DMS 273 (cell line): ENCODE results near the gene EIF4G1.

Experiments
- DNase-seq: peaks from one replicate; lab custom pipeline; 2025; ENCODE audit not compliant: unreplicated experiment; lab: John Stamatoyannopoulos, UW

The EIF4G1 gene

GRCh38 chr3:184348057-184348382 is 33.6 kb downstream of the EIF4G1 start:
- no peak for DNase-seq

- DNase-seq = no peak
Observed at GRCh38 chr3:184349563-184350470, 35.4 kb downstream of the EIF4G1 start.

- no peak for DNase-seq
Observed at GRCh38 chr3:184350618-184351017, 36.2 kb downstream of the EIF4G1 start.

DNA sequence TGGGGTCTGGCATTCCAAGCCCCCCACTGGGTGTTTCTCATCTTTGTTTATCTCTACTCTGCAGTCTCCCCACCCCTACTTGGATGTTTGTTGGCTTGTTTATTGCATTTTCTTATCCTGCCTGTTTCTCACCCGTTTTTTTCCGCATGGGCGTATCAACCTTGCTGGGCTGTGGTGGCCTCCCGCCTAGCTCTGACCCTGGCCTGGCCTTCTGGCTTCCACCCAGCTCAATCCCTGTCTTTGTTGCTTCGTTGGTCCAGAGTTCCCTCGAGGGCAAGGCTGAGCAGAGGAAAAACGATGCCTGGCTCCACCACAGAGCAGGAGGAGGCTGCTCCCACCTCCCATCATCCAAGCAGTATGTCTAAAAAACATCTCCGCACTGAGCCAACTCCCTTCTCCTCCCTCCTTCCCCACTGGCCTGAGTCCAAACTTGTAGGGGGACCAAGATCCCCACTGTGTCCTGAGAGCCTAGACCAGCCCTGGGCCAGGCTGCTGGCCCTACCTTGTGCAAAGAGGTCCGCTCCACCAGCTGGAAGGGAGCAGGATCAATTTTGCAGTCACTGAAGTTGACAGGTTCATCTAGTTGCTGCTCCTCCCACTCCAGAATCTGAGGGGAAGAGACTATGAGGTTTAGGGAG is 37.2 kb downstream of the EIF4G1 start:
- no peak for DNase-seq

GRCh38 chr3:184352149-184352785 is 37.9 kb downstream of the EIF4G1 start:
- no peak for DNase-seq

GRCh38 chr3:184352897-184353545 is 38.6 kb downstream of the EIF4G1 start:
- DNase-seq = no peak

DNA sequence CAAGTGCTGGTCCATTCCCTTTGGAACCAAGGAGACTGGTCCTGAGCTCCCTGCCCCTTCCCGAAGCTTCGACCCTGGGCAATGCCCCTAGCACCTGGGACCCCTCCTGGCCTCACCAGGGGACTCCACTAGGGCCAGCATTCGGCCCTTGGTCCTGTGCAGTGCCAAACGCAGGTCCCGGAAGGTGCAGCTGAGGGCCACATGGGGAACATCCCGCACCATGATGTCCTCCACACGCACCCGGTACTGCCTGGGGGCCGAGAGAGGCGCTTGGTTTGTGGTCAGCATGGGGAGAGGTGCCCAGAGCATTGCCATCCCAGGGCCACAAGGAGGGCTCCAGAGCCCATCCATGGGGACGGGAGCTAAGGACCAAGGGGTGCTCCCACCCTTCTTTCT is 39.1 kb downstream of the EIF4G1 start:
- DNase-seq = no peak

- peak; percentile 78 for DNase-seq
Observed at GRCh38 chr3:184354121-184354728, 39.8 kb downstream of the EIF4G1 start.

GRCh38 chr3:184354754-184355153 is 40.3 kb downstream of the EIF4G1 start:
- DNase-seq = no peak

- DNase-seq = no peak
Observed at GRCh38 chr3:184355261-184356040, 41.0 kb downstream of the EIF4G1 start.

DNA sequence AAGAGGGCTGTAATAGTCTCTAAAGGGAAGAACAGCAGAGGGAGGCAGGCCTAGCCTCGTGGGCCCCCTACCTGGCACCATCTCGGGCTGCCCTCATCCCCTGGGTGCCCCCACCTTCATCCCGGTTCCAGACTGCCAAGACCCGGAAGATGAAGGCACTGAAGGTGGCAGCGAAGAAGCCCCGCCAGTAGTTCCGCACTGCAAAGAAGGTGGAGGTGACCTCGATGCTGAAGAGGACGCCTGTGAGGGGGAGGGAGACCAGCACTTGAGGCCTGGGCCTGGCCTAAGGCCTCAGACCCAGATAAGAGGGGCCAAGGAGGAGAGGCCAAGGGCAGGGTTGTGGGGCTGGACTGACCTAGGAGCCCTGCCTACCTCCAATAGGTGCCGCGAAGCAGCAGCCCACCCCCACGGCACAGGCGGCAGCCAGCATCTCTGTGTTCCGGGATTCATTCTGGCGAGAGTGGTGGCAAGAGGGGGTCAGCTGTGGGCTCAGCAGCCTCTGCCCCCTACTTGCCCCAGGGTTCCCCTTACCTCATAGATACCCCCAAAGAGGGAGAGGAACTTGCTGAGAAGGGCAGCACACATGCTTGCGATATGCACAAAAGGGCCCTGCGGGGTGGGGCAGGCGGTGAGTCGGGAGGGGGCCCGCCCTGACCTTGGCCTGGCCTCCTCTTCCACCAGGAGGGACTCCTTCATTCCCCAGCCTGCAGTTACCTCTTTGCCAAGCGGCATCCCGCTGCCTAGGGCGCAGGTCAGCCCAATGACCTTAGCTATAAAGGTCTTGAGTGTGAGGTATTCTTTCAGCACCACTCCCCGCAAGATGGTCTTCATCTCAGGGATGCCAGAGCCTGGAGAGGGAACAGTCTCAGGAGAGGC is 43.1 kb downstream of the EIF4G1 start:
- DNase-seq = no peak

DNA sequence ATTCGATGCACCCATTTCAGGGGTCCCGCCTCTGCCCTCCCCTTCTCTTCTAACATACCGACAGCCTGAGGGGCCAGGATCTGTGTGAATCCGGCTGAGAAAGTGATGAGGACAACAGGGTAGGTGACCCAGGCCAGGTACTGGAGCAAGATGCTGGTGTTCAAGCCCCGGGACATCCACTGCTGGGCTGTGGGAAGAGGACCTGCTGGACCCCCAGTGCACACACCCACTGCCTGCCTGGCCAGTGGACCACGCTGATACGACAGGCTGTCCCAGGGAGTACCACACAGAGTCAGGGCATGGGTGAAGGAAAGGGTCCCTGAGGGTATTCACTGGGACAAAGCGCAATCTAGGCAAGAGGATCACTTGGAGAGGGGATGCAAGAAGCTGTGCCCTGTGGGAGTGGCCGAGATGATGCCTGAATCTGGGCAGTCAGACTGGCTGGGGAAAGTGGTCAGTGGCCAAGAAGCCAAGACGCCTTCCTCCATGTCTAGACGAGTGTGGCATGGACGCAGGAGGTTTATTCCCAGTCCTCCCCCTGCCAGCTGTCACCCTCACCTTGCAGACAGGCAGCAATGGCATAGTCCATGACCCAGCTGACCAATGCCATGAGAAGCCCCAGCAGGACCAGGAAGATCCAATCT is 43.8 kb downstream of the EIF4G1 start:
- no peak for DNase-seq

DNA sequence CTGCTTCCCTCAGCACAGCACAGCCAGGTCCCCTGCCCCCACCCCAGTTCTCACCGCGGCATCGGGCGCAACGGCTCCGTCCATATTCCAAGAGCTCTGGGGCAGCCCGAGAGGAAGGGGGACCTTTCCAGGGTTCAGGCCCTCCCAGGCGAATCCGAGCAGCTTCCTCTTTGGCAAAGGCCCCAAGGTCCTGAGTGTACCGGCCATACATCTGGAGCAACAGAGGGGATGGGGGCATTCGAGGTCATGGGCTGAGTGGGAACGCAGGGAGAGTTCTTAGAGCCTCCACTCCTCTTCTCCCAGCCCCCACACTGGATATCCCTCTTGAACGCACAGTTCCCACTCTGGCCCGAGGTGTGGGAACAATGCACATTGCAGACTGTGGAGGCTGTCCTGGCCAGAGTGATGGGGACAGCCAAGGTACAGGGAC is 44.5 kb downstream of the EIF4G1 start:
- DNase-seq = no peak

GRCh38 chr3:184359610-184360009 is 45.2 kb downstream of the EIF4G1 start:
- DNase-seq = no peak

GRCh38 chr3:184360070-184360928 is 45.9 kb downstream of the EIF4G1 start:
- no peak for DNase-seq

DNA sequence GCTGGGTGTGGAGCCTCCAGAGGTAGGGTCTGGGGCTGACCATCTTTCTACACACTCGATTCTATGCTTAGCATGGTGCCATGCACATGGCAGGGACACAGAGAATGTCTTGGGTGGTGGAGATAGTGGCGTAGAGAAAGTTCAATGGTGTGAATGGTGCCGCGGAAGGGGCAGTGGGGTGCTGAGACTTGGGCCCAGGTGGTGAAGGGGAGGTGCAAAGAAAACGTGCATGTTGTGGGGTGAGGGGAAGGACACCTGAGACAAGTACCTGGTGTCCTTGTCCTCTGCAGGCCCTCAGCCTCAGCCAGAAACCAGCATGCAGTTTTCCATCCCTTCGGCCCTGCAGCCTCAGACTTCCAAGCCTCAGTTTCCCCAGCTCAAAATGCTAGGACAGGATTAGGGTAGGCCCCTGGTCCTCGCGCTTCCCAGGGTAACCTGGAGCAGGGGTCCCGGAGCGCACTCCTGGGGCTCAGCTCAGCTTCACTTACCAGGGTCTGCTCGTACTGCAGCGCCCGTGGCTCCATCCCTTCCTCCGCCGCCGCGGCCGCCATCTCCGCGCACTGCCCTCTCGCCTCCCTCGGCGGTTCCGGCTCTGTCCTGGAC is 46.6 kb downstream of the EIF4G1 start:
- no peak for DNase-seq

GRCh38 chr3:184361532-184361931 is 47.1 kb downstream of the EIF4G1 start, which contains the start of the genes CLCN2 and POLR2H:
Gene CLCN2 (minus strand): TSS chr3:184361605. CDS start chr3:184361479, 126 bp downstream.
Gene POLR2H (plus strand): TSS chr3:184361710. CDS start chr3:184363493, 1,783 bp downstream.
- DNase-seq = peak; percentile 91
